Stimulated activated CD8-positive, alpha-beta memory T cell treated with anti-CD3 and anti-CD28 coated beads, Interleukin-7, amount 100 ng/mL, for 48 hours (primary cell): ENCODE results near the gene GFRA1.

Source experiments
- DNase-seq, 2 donors: peaks; one replicate each; pipeline ENCODE4 v3.0.0-alpha.2; 2020; ENCODE audit warnings: low read depth in 1 of 2; ENCODE audit errors: extremely low read depth in 1 of 2

Gene GFRA1

GRCh38 chr10:116201670-116202430 is 71.2 kb downstream of the GFRA1 start:
- DNase-seq: no peak

- no peak for DNase-seq
Observed at GRCh38 chr10:116201011-116201410, 72.0 kb downstream of the GFRA1 start.

- DNase-seq: no peak
Observed at GRCh38 chr10:116198676-116199035, 74.3 kb downstream of the GFRA1 start.

GRCh38 chr10:116197946-116198675 is 74.9 kb downstream of the GFRA1 start:
- no peak for DNase-seq

- no peak for DNase-seq
Observed at GRCh38 chr10:116195583-116195982, 77.4 kb downstream of the GFRA1 start.

- DNase-seq: no peak
Observed at GRCh38 chr10:116195039-116195438, 78.0 kb downstream of the GFRA1 start.

- DNase-seq: no peak
Observed at GRCh38 chr10:116194061-116194460, 78.9 kb downstream of the GFRA1 start.

GRCh38 chr10:116190883-116191282 is 82.1 kb downstream of the GFRA1 start:
- DNase-seq: no peak

GRCh38 chr10:116186273-116186672 is 86.7 kb downstream of the GFRA1 start:
- no peak for DNase-seq

- DNase-seq: no peak
Observed at GRCh38 chr10:116185199-116185867, 87.7 kb downstream of the GFRA1 start.

GRCh38 chr10:116184512-116184794 is 88.6 kb downstream of the GFRA1 start:
- DNase-seq: no peak

- no peak for DNase-seq
Observed at GRCh38 chr10:116183733-116184511, 89.1 kb downstream of the GFRA1 start.

GRCh38 chr10:116182426-116182825 is 90.6 kb downstream of the GFRA1 start:
- DNase-seq: no peak

- no peak for DNase-seq
Observed at GRCh38 chr10:116178086-116178605, 94.9 kb downstream of the GFRA1 start.

GRCh38 chr10:116175231-116175630 is 97.8 kb downstream of the GFRA1 start:
- DNase-seq: no peak

- no peak for DNase-seq
Observed at GRCh38 chr10:116171505-116171904, 101.5 kb downstream of the GFRA1 start.

- no peak for DNase-seq
Observed at GRCh38 chr10:116170815-116171250, 102.2 kb downstream of the GFRA1 start.

GRCh38 chr10:116169782-116170445 is 103.1 kb downstream of the GFRA1 start:
- no peak for DNase-seq

GRCh38 chr10:116168745-116169144 is 104.3 kb downstream of the GFRA1 start:
- no peak for DNase-seq

GRCh38 chr10:116168329-116168728 is 104.7 kb downstream of the GFRA1 start:
- no peak for DNase-seq
